Keratinocyte (primary cell): ENCODE results near the gene MRPS18A. TPM values are rescaled to one million over a fixed set of nuclear protein-coding genes. Genes with fewer than 3 reads are reported as not detected.

Source experiments
- DNase-seq: peaks from one replicate; pipeline ENCODE4 v3.0.0-alpha.2; 2011; ENCODE audit warnings: low read depth, missing footprints, low spot score
- FAIRE-seq: peaks from 2 replicates; lab custom pipeline; 2011; peaks lifted over from hg19 to GRCh38; lab: Jason Lieb, UNC
- H2AFZ ChIP-seq: 2 replicates; pipeline ENCODE4 v1.6.0; 2012; ENCODE audit warnings: low read length, control low read depth, inconsistent platforms; ENCODE audit not compliant: control insufficient read depth
- H3K27ac ChIP-seq: 2 replicates; pipeline ENCODE4 v1.5.1; 2011; ENCODE audit warnings: low read length; ENCODE audit not compliant: control insufficient read depth, insufficient read depth
- H3K27me3 ChIP-seq: 3 replicates; pipeline ENCODE4 v1.6.0; 2011; ENCODE audit warnings: low read length; ENCODE audit not compliant: control insufficient read depth, insufficient read depth; ENCODE audit errors: extremely low read depth
- H3K36me3 ChIP-seq, 2 experiments: 2 replicates in 1 of 2; 3 replicates in 1 of 2; pipeline ENCODE4 v1.5.1; 2011; ENCODE audit warnings: low read length in 2 of 2, mild to moderate bottlenecking in 1 of 2; ENCODE audit not compliant: control insufficient read depth in 2 of 2, insufficient read depth in 2 of 2; ENCODE audit errors: extremely low read depth in 1 of 2
- H3K4me1 ChIP-seq: 3 replicates; pipeline ENCODE4 v1.5.1; 2011; ENCODE audit warnings: low read length; ENCODE audit not compliant: control insufficient read depth, insufficient read depth; ENCODE audit errors: extremely low read depth
- H3K4me2 ChIP-seq: 3 replicates; pipeline ENCODE4 v1.6.0; 2011; ENCODE audit warnings: low read depth, low read length; ENCODE audit not compliant: control insufficient read depth, insufficient read depth; ENCODE audit errors: extremely low read depth
- H3K4me3 ChIP-seq, 3 experiments: fragments of 200-600 bp in 1 of 3; sonication (generic) in 1 of 3; 2 replicates in 2 of 3; 3 replicates in 1 of 3; pipeline ENCODE4 v1.5.1; 2011 to 2016; ENCODE audit warnings: low read length in 3 of 3, mild to moderate bottlenecking in 3 of 3, control low read depth in 2 of 3, inconsistent platforms in 1 of 3, low read depth in 1 of 3, mixed read lengths in 1 of 3, mixed run types in 1 of 3, moderate library complexity in 1 of 3; ENCODE audit not compliant: control insufficient read depth in 2 of 3, insufficient read depth in 2 of 3; ENCODE audit errors: extremely low read depth in 1 of 3
- H3K79me2 ChIP-seq: 2 replicates; pipeline ENCODE4 v1.6.0; 2012; ENCODE audit warnings: low read length; ENCODE audit not compliant: control insufficient read depth, insufficient read depth
- H3K9ac ChIP-seq: 3 replicates; pipeline ENCODE4 v1.6.0; 2011; ENCODE audit warnings: low read length; ENCODE audit not compliant: control insufficient read depth, insufficient read depth; ENCODE audit errors: extremely low read depth
- H3K9me1 ChIP-seq: 3 replicates; pipeline ENCODE4 v1.6.0; 2011; ENCODE audit warnings: low read length; ENCODE audit not compliant: control insufficient read depth, insufficient read depth; ENCODE audit errors: extremely low read depth
- H3K9me3 ChIP-seq: 2 replicates; pipeline ENCODE4 v1.5.1; 2012; ENCODE audit warnings: low read depth, low read length; ENCODE audit not compliant: control insufficient read depth
- H4K20me1 ChIP-seq: 3 replicates; pipeline ENCODE4 v1.6.0; 2011; ENCODE audit warnings: low read length; ENCODE audit not compliant: control insufficient read depth, insufficient read depth; ENCODE audit errors: extremely low read depth
- EZH2 ChIP-seq: IDR thresholded peaks from one replicate; pipeline ENCODE4 v1.6.1; 2012; ENCODE audit warnings: inconsistent platforms, mild to moderate bottlenecking, low read length, moderate library complexity
- dilution Hi-C: fragments of 300-500 bp; cut with MboI; formaldehyde crosslinking; loops from one replicate; pipeline ENCODE4 v1.7.0; 2020; ENCODE audit warnings: low sequenced_read_pairs; ENCODE audit not compliant: extremely low pct_ligation_motif_present
- polyA plus RNA-seq, 5 experiments: library from polyadenylated mRNA; depleted of rRNA in 3 of 5; stranded (reverse) in 3 of 5; stranded (forward) in 1 of 5; unstranded in 1 of 5; fragments of >200 nt; gene quantifications; 1 replicate in 1 of 5; 2 replicates in 3 of 5; 3 replicates in 1 of 5; pipeline versions ENCODE4 v1.2.1 to v1.2.3, GENCODE V29; 2011 to 2012; ENCODE audit warnings: missing spikeins in 2 of 5, low read depth in 1 of 5, low replicate concordance in 1 of 5
- TF ChIP-seq, protein P1 (sequence below), 3 experiments: IDR thresholded peaks in 1 of 3; conservative IDR thresholded peaks in 1 of 3; optimal IDR thresholded peaks in 1 of 3; 2 replicates in 2 of 3; 3 replicates in 1 of 3; pipeline versions ENCODE3 to v1.5.1; 2011; ENCODE audit warnings: low read length in 3 of 3, mild to moderate bottlenecking in 3 of 3, moderate library complexity in 2 of 3, control low read depth in 1 of 3, inconsistent platforms in 1 of 3; ENCODE audit not compliant: insufficient read depth in 2 of 3; ENCODE audit errors: extremely low read depth in 1 of 3

Gene MRPS18A
- polyA plus RNA-seq, 1 donor (not counting 4 experiments of a cell fraction or from before 2014, with no cell fraction given), result 48.8 TPM

DNA sequence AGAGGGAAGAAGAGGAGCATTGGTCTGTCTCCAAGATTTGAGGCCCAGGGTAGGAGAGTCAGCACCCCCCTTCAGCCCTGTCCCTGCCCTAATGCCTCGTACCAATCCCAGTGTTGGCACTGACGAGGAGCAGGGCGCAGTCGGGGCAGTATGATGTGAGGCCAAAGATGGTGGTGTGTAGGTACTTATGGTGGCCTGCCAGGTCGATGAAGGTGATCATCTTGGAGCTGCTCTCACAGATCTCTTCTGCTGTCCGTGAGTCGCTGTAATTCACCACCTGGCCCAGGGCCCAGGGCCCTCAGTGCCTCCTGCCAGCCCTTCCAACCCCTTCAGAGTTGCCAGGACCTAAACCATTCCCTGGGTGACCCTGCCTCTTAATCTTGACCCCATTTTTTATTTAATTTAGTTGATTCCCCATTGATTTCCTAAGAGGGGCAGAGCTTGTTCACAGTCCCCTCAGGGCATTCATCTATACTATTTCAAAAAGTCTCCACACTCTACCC, 62.8 kb downstream of the MRPS18A start:
- FAIRE-seq (no peak), DNase-seq (no peak)
- H3K9me3 ChIP-seq, result no peaks in the 10 kb centered on the region
- H3K27ac ChIP-seq, result no peak overlapping the region
- no peak overlapping the region for H2AFZ ChIP-seq
- H4K20me1 ChIP-seq, result peaks cover 2% of the 10 kb centered on the region
- no peak overlapping the region for H3K4me2 ChIP-seq
- dilution Hi-C loops, result no loop called here
- no peak overlapping the region for H3K4me3 ChIP-seq
- no peaks in the 10 kb centered on the region for H3K9me1 ChIP-seq
- peaks cover 20% of the 10 kb centered on the region for H3K79me2 ChIP-seq
- H3K4me1 ChIP-seq, result peaks cover 14% of the 10 kb centered on the region
- no peak overlapping the region for H3K9ac ChIP-seq
- no peaks in the 10 kb centered on the region for H3K27me3 ChIP-seq
- TF ChIP-seq EZH2, result no peak
- TF ChIP-seq, protein P1, sequence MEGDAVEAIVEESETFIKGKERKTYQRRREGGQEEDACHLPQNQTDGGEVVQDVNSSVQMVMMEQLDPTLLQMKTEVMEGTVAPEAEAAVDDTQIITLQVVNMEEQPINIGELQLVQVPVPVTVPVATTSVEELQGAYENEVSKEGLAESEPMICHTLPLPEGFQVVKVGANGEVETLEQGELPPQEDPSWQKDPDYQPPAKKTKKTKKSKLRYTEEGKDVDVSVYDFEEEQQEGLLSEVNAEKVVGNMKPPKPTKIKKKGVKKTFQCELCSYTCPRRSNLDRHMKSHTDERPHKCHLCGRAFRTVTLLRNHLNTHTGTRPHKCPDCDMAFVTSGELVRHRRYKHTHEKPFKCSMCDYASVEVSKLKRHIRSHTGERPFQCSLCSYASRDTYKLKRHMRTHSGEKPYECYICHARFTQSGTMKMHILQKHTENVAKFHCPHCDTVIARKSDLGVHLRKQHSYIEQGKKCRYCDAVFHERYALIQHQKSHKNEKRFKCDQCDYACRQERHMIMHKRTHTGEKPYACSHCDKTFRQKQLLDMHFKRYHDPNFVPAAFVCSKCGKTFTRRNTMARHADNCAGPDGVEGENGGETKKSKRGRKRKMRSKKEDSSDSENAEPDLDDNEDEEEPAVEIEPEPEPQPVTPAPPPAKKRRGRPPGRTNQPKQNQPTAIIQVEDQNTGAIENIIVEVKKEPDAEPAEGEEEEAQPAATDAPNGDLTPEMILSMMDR (optimal IDR thresholded peaks at IDR 0.05 in 1 of 3, IDR thresholded peaks at IDR 0.05 in 1 of 3, conservative IDR thresholded peaks at IDR 0.05 in 1 of 3; ENCODE audit: extremely low read depth in 1 of 3, insufficient read depth in 2 of 3, low read length in 3 of 3), result no peak
- peaks cover 44 to 49% of the 10 kb centered on the region in 2 experiments for H3K36me3 ChIP-seq

DNA sequence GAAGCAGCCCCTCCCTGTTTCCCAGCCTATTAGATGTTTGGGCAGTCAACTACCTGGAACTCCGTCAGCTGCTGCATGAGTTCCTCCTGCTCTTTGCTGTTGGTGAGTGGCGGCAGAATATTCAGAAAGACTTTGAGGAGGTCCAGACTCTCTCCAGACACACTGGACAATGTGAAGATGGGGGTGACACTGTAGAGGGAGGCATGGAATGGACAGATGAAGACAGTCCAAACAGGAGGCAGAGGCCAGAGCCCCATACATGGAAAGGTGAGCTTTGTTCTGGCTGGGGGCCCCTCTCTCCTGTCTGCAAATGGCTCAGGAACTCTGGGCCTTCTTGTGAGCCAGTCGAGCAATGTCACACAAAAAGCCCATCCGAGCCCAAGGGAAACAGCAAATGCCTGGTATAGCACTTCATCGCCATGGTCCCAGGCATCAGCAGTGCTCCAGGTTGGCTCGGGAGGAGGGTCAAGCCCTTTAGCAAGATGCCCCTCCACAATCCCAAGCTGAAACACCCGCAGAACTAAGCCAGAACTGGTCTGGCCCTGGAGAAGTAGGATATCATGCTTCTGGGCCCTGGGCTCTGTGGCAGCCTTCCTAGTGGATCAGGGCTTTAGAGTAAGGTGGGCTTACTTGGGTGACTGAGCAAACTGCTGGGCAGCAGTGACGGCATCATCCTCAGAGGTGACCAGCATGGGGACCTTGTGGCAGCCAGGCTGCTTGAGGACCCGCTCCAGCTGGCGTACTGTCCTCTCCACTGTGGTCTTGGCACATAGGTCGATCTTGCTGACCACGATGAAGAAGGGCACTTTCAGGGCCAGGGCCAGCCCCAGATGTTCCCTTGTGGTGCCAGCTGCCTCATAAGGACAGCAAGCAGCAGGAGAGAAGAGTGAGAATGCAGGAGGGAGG, 63.5 kb downstream of the MRPS18A start:
- no peak overlapping the region for H3K4me2 ChIP-seq
- H3K36me3 ChIP-seq, result peaks cover 44 to 49% of the 10 kb centered on the region in 2 experiments
- FAIRE-seq (no peak), DNase-seq (no peak)
- H3K27me3 ChIP-seq, result no peaks in the 10 kb centered on the region
- no peak overlapping the region for H2AFZ ChIP-seq
- H3K9ac ChIP-seq, result no peak overlapping the region
- H3K9me3 ChIP-seq, result no peaks in the 10 kb centered on the region
- H4K20me1 ChIP-seq, result peaks cover 2% of the 10 kb centered on the region
- TF ChIP-seq EZH2, result no peak
- TF ChIP-seq, protein P1 (optimal IDR thresholded peaks at IDR 0.05 in 1 of 3, IDR thresholded peaks at IDR 0.05 in 1 of 3, conservative IDR thresholded peaks at IDR 0.05 in 1 of 3; ENCODE audit: extremely low read depth in 1 of 3, insufficient read depth in 2 of 3, low read length in 3 of 3), result no peak
- no peak overlapping the region for H3K4me3 ChIP-seq
- no peaks in the 10 kb centered on the region for H3K9me1 ChIP-seq
- dilution Hi-C loops, result no loop called here
- H3K4me1 ChIP-seq, result peaks cover 14% of the 10 kb centered on the region
- no peak overlapping the region for H3K27ac ChIP-seq
- H3K79me2 ChIP-seq, result peaks cover 20% of the 10 kb centered on the region
